Activated naive CD8-positive, alpha-beta T cell treated with anti-CD3 and anti-CD28 coated beads, Interleukin-2, amount 50 U/mL, for 24 hours (primary cell): ENCODE data around the gene TDRD9.
A peak's percentile ranks its signal among the peaks of the same experiment; 100 is the strongest.

ENCODE experiments used
- ATAC-seq: fragments of 150-1000 bp; cut with Tn5 transposase; one replicate; pipeline ENCODE4 v1.10.0; 2021
- DNase-seq: peaks from one replicate; pipeline ENCODE4 v3.0.0; 2021
- H3K27ac Mint-ChIP-seq: one replicate; pipeline ENCODE4 v1.8.0; 2021; ENCODE audit warnings: mild to moderate bottlenecking, mixed read lengths
- H3K27me3 Mint-ChIP-seq: one replicate; pipeline ENCODE4 v1.8.0; 2021; ENCODE audit warnings: mixed read lengths
- H3K36me3 Mint-ChIP-seq: one replicate; pipeline ENCODE4 v1.8.0; 2021; ENCODE audit warnings: low read depth, mixed read lengths
- H3K4me1 Mint-ChIP-seq: one replicate; pipeline ENCODE4 v1.8.0; 2021; ENCODE audit warnings: mixed read lengths
- H3K4me3 Mint-ChIP-seq: one replicate; pipeline ENCODE4 v1.8.0; 2021; ENCODE audit warnings: mild to moderate bottlenecking, moderate library complexity, mixed read lengths
- H3K9me3 Mint-ChIP-seq: one replicate; pipeline ENCODE4 v1.8.0; 2021; ENCODE audit warnings: mixed read lengths

Gene TDRD9

GRCh38 chr14:104094709-104095425, 166.6 kb downstream of the TDRD9 start:
- ATAC-seq: peak; percentile 42
- peak; percentile 86 for DNase-seq
- peaks cover 3% of the 10 kb centered on the region for H3K4me1 Mint-ChIP-seq
- no peaks in the 10 kb centered on the region for H3K36me3 Mint-ChIP-seq
- H3K27me3 Mint-ChIP-seq: no peaks in the 10 kb centered on the region
- no peak overlapping the region for H3K27ac Mint-ChIP-seq
- no peak overlapping the region for H3K4me3 Mint-ChIP-seq
- no peaks in the 10 kb centered on the region for H3K9me3 Mint-ChIP-seq

DNA sequence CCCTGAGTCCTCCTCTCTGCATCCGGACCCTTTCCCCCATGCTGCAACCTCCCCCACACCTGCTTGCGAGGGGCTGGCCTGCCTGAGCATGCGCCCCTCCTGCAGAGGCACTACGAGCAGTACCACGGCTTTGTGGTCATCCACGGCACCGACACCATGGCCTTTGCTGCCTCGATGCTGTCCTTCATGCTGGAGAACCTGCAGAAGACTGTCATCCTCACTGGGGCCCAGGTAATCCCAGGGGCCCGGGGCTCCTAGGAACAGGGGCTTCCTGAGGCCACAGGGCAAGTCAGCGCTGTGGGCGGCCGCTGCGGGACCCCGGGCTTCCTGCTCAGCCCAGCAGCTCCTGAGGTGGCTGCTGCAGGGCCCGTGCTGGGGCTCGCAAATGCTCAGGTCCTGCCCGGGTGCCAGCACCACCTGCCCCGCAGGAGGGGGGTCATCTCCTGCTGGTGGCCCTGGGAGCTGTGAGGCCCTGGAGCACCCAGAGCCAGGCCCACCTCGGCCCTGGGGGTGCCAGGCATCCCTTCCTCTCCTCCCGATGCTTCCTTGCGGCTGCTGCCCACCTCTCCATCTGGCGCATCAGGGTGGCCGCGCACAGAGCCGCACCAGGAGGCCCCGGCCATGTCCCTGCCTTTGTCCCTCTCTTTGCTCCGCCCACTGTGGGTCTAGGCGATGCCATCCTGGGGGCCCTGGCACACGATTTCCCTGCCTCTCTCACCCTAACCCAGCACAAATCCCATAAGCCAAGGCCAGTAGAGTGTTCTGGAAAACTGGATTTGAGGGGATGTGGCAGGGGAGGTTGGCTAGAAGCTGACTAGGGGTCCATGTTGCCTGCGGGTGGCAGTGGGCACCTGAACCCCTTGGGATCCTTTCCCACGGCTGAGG, 167.4 kb downstream of the TDRD9 start:
- DNase-seq: no peak
- Mint-ChIP-seq H3K36me3 (no peaks in the 10 kb centered on the region), H3K4me1 (peaks cover 3% of the 10 kb centered on the region), H3K27ac (no peak overlapping the region), H3K9me3 (no peaks in the 10 kb centered on the region), H3K27me3 (no peaks in the 10 kb centered on the region), H3K4me3 (no peak overlapping the region)
- no peak for ATAC-seq

DNA sequence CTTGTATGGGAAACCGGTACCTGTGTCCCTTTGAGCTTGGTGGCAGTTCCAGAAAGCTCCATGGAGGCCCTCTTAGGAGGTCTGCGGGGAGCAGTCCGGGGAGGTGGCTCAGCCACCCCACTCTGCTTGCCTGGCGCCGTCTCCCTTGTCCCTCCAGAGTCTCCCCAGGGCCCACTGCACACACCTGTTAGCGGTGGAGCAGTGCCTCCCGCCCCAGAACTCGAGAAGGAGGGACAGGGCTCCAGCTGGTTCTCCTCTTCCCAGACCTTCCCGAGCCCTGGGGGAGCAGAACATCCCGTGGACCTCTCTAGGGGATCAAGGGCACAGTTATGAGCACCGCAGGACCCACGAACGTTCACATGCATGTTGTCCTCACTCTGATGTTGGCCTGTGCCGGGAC, 168.1 kb downstream of the TDRD9 start:
- Mint-ChIP-seq H3K4me1 (peaks cover 3% of the 10 kb centered on the region), H3K9me3 (no peaks in the 10 kb centered on the region), H3K27me3 (no peaks in the 10 kb centered on the region), H3K27ac (no peak overlapping the region), H3K4me3 (no peak overlapping the region), H3K36me3 (no peaks in the 10 kb centered on the region)
- DNase-seq (no peak), ATAC-seq (no peak)

- Mint-ChIP-seq H3K4me1 (peaks cover 3% of the 10 kb centered on the region), H3K27ac (no peak overlapping the region), H3K4me3 (no peak overlapping the region), H3K27me3 (no peaks in the 10 kb centered on the region), H3K36me3 (no peaks in the 10 kb centered on the region), H3K9me3 (no peaks in the 10 kb centered on the region)
- no peak for ATAC-seq
- no peak for DNase-seq
These were observed 168.8 kb downstream of the TDRD9 start for GRCh38 chr14:104096751-104097700.

DNA sequence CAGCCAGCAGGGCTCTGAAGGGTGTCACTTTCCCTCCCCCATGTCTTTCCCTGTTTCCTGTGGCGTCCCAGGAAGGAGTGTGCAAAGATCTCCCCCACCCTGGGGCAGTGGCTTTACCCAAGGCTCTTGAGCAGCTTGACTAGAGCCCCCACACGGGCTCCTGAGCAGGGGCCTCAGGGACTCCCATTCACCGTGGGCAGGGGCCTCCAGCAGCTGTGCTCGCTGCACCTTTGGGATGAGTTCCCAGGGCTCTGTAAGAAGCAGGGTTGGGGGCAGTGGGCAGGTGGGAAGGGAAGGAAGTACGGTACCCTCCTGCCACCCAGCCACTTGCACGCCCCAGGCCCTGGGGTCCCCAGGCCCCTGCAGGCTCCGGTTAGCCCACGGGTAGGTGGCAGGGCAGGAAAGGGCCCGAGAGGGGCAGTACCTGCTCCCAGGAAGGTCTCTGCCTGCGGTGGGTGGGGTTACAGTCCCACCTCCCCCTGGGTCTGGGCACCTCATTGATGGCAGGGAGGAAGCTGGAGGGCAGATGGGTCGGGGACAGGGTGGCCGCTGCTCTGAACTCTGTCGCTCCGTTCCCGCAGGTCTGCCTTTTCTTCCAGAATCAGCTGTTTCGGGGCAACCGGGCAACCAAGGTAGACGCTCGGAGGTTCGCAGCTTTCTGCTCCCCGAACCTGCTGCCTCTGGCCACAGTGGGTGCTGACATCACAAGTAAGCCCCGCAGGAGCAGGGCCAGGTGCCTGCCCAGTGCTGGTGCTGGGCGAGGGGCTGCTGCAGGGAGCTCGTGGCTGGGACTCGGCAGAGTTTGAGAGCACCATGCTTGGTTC, 170.2 kb downstream of the TDRD9 start:
- no peaks in the 10 kb centered on the region for H3K36me3 Mint-ChIP-seq

DNA sequence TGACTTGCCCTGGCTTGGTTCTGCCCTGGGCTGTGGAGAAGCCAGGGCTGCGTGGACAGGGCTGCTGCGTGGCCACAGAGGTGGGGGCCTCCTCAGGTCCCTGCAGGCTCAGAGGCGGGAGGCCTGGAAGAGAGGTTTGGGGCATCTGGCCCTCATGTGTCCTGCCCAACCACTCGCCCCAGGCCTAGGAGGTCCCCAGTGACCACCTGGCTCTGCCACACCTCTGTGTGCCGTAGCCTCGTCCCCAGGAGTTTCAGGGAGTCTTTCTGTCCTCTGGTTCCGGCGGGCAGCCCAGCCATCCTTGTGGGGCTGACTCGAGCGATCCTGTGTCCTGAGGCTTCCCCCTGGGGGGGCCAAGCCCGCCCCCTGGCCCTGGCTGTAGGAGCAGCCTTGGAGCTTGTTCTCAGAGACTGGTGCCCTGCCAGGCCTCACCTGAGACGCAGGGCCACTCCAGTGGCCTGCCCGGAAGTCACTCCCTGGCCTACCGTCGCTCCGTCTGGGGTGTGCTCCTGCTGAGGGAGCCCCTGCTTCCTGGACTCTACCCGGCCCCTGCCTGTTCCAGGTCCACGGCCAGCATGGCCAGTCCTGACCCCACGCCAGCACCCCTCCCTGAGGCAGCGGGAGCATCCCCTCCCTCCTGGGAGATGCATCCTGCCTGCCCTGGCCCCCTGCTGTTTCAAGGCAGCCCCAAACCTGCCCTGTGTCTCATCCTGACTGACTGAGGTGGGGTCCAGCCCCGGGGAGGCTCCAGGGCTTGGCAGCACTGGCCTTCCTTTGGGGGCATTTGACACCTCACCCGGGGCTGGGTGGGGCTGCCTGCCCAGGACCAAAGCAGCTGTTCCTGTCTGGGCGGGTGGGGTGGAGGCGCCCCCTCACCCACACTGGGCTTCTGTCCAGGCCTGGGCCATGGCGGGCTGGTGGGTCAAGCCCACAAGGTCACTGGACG, 171.1 kb downstream of the TDRD9 start:
- ATAC-seq (no peak), DNase-seq (no peak)
- Mint-ChIP-seq H3K27me3 (no peaks in the 10 kb centered on the region), H3K36me3 (no peaks in the 10 kb centered on the region), H3K4me1 (peaks cover 2% of the 10 kb centered on the region), H3K27ac (no peak overlapping the region), H3K9me3 (no peaks in the 10 kb centered on the region), H3K4me3 (no peak overlapping the region)

More for the DNA sequence above, 170.2 kb downstream of the TDRD9 start:
- H3K4me3 Mint-ChIP-seq: no peak overlapping the region
- no peak overlapping the region for H3K27ac Mint-ChIP-seq
- ATAC-seq (no peak), DNase-seq (no peak)
- H3K9me3 Mint-ChIP-seq: no peaks in the 10 kb centered on the region
- no peaks in the 10 kb centered on the region for H3K27me3 Mint-ChIP-seq
- H3K4me1 Mint-ChIP-seq: peaks cover 3% of the 10 kb centered on the region

- no peak for ATAC-seq
- Mint-ChIP-seq H3K36me3 (no peaks in the 10 kb centered on the region), H3K27ac (no peak overlapping the region), H3K27me3 (no peaks in the 10 kb centered on the region), H3K9me3 (no peaks in the 10 kb centered on the region), H3K4me3 (no peak overlapping the region), H3K4me1 (no peaks in the 10 kb centered on the region)
- DNase-seq: no peak
These were observed 172.2 kb downstream of the TDRD9 start for GRCh38 chr14:104100171-104101085.

GRCh38 chr14:104101086-104101621, 172.9 kb downstream of the TDRD9 start:
- no peak overlapping the region for H3K4me3 Mint-ChIP-seq
- no peak overlapping the region for H3K27ac Mint-ChIP-seq
- ATAC-seq: no peak
- no peaks in the 10 kb centered on the region for H3K36me3 Mint-ChIP-seq
- no peaks in the 10 kb centered on the region for H3K27me3 Mint-ChIP-seq
- H3K4me1 Mint-ChIP-seq: no peaks in the 10 kb centered on the region
- no peaks in the 10 kb centered on the region for H3K9me3 Mint-ChIP-seq
- DNase-seq: no peak

DNA sequence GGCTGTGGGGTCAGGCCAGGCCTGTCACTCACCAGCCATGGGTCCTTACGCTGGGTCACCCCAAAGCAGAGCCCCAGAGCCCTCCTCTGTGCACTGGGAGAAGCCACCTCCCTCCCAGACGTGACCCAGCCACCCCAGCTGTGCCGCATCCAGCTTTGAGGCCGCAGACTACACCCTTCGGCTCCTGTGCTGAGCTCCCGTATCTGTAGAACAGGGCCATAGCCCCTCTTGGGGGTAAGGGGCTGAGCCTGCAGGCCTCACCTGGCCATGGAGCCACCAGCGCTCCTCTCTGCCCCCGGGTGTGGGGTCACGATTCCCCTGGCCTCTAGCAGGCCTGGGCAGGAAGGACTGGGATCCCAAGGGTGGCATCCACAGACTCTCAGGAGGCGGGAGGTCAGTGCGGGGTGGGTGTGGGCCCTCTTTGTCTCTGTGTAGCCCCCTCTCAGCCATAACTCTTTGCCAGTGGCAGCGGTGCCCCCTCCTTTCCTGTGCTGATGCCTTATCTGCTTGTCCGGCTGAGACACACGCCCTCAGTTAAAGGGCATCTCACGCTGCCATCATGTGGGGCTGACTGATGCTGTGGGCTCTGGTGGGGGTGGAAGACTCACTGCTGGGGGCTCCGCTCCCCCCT, 173.5 kb downstream of the TDRD9 start:
- Mint-ChIP-seq H3K4me1 (no peaks in the 10 kb centered on the region), H3K4me3 (no peak overlapping the region), H3K27ac (no peak overlapping the region), H3K27me3 (no peaks in the 10 kb centered on the region), H3K9me3 (no peaks in the 10 kb centered on the region), H3K36me3 (no peaks in the 10 kb centered on the region)
- no peak for ATAC-seq
- no peak for DNase-seq
